ENCODE data around the gene CDK1. TPM values are rescaled to one million over a fixed set of nuclear protein-coding genes. Genes with fewer than 3 reads are reported as not detected.

Gene CDK1
- total RNA-seq, 1 experiment from 2014 or later: 129 TPM

- Histone ChIP-seq H3K4me3 (ENCODE audit: low read length) (no peak overlapping the region), H3K27ac (ENCODE audit: low read length) (no peak overlapping the region), H3K27me3 (ENCODE audit: low read length) (no peaks in the 10 kb centered on the region), H3K9me2 (replicated peaks; ENCODE audit: insufficient read depth, low read length) (no peaks in the 10 kb centered on the region), H3K79me2 (ENCODE audit: low read length) (no peaks in the 10 kb centered on the region), H3K36me3 (ENCODE audit: insufficient read depth, low read length) (no peaks in the 10 kb centered on the region), H3K4me2 (ENCODE audit: low read depth, low read length, poor library complexity, severe bottlenecking) (no peak overlapping the region), H3K9ac (ENCODE audit: low read length) (no peak overlapping the region), H2AFZ (ENCODE audit: low read length) (no peak overlapping the region), H3K9me3 (ENCODE audit: low read length) (no peaks in the 10 kb centered on the region), H4K20me1 (ENCODE audit: insufficient read depth, low read depth, low read length) (no peaks in the 10 kb centered on the region), H3K4me1 (ENCODE audit: low read length) (peaks cover 28% of the 10 kb centered on the region)
- no peak for DNase-seq
These were observed 44.1 kb upstream of the CDK1 start for GRCh38 chr10:60734226-60734625.

GRCh38 chr10:60735244-60735643 is 43.0 kb upstream of the CDK1 start:
- Histone ChIP-seq H3K27me3 (ENCODE audit: low read length) (no peaks in the 10 kb centered on the region), H2AFZ (ENCODE audit: low read length) (no peak overlapping the region), H3K27ac (ENCODE audit: low read length) (no peak overlapping the region), H3K4me2 (ENCODE audit: low read depth, low read length, poor library complexity, severe bottlenecking) (no peak overlapping the region), H3K9ac (ENCODE audit: low read length) (no peak overlapping the region), H3K4me1 (ENCODE audit: low read length) (peaks cover 21% of the 10 kb centered on the region), H3K36me3 (ENCODE audit: insufficient read depth, low read length) (no peaks in the 10 kb centered on the region), H4K20me1 (ENCODE audit: insufficient read depth, low read depth, low read length) (no peaks in the 10 kb centered on the region), H3K9me2 (replicated peaks; ENCODE audit: insufficient read depth, low read length) (no peaks in the 10 kb centered on the region), H3K9me3 (ENCODE audit: low read length) (no peaks in the 10 kb centered on the region), H3K79me2 (ENCODE audit: low read length) (no peaks in the 10 kb centered on the region), H3K4me3 (ENCODE audit: low read length) (no peak overlapping the region)
- no peak for DNase-seq

DNA sequence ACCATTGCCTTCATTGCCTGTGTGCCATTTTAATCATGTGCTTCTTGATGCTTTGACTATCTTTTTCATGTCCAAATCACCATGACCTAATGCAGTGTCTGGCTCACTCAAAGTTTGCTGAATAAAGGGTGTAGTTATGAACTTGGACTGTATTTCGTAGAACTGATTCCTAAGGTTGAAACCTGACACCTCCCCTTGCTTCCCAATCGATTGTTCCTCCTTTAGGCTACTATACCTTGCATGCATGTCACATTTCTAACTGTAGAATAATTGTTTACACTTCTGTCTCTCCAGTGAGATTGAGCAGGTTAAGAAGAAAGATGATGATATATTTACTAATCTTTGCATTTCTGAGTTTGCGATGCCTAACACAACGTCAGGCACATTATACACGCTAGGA is 41.0 kb upstream of the CDK1 start:
- H3K27ac ChIP-seq (ENCODE audit: low read length): no peak overlapping the region
- H3K9me2 ChIP-seq (replicated peaks; ENCODE audit: insufficient read depth, low read length): no peaks in the 10 kb centered on the region

GRCh38 chr10:60739558-60739957 is 38.7 kb upstream of the CDK1 start:
- no peak overlapping the region for H2AFZ ChIP-seq (ENCODE audit: low read length)
- H3K36me3 ChIP-seq (ENCODE audit: insufficient read depth, low read length): no peaks in the 10 kb centered on the region
- H4K20me1 ChIP-seq (ENCODE audit: insufficient read depth, low read depth, low read length): no peaks in the 10 kb centered on the region
- H3K27me3 ChIP-seq (ENCODE audit: low read length): no peaks in the 10 kb centered on the region
- no peak overlapping the region for H3K9ac ChIP-seq (ENCODE audit: low read length)
- no peaks in the 10 kb centered on the region for H3K9me3 ChIP-seq (ENCODE audit: low read length)
- no peaks in the 10 kb centered on the region for H3K79me2 ChIP-seq (ENCODE audit: low read length)
- no peak for DNase-seq
- H3K9me2 ChIP-seq (replicated peaks; ENCODE audit: insufficient read depth, low read length): no peaks in the 10 kb centered on the region
- H3K4me2 ChIP-seq (ENCODE audit: low read depth, low read length, poor library complexity, severe bottlenecking): no peak overlapping the region
- H3K27ac ChIP-seq (ENCODE audit: low read length): no peak overlapping the region
- H3K4me1 ChIP-seq (ENCODE audit: low read length): no peaks in the 10 kb centered on the region
- no peak overlapping the region for H3K4me3 ChIP-seq (ENCODE audit: low read length)

More for the DNA sequence above, 41.0 kb upstream of the CDK1 start:
- Histone ChIP-seq H3K4me1 (ENCODE audit: low read length) (peaks cover 10% of the 10 kb centered on the region), H3K27me3 (ENCODE audit: low read length) (no peaks in the 10 kb centered on the region), H3K79me2 (ENCODE audit: low read length) (no peaks in the 10 kb centered on the region), H3K4me2 (ENCODE audit: low read depth, low read length, poor library complexity, severe bottlenecking) (no peak overlapping the region), H3K9ac (ENCODE audit: low read length) (no peak overlapping the region), H3K36me3 (ENCODE audit: insufficient read depth, low read length) (no peaks in the 10 kb centered on the region), H4K20me1 (ENCODE audit: insufficient read depth, low read depth, low read length) (no peaks in the 10 kb centered on the region), H2AFZ (ENCODE audit: low read length) (no peak overlapping the region), H3K9me3 (ENCODE audit: low read length) (no peaks in the 10 kb centered on the region), H3K4me3 (ENCODE audit: low read length) (no peak overlapping the region)
- DNase-seq: no peak

DNA sequence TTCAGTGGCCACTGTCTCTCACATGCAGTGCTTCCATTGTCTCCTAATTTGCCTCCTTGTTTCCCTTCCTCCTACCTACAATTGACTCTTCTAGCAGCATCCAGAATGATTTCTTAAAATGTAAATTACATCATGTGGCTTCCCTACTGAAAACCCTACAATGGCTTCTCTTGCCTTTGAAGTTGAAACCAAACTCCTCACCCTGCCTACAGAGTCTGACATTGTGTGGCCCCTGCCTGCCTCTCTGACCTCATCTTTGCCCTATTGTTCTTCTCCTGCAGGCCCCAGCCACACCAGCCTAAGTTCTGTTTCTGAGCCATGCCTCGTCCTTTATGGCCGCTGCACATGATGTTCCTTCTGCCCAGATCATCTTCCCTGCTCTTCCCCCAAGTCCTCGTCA is 35.8 kb upstream of the CDK1 start:
- Histone ChIP-seq H3K9ac (ENCODE audit: low read length) (no peak overlapping the region), H3K9me3 (ENCODE audit: low read length) (no peaks in the 10 kb centered on the region), H3K4me2 (ENCODE audit: low read depth, low read length, poor library complexity, severe bottlenecking) (no peak overlapping the region), H3K27ac (ENCODE audit: low read length) (no peak overlapping the region), H3K4me1 (ENCODE audit: low read length) (no peaks in the 10 kb centered on the region), H3K36me3 (ENCODE audit: insufficient read depth, low read length) (no peaks in the 10 kb centered on the region), H3K9me2 (replicated peaks; ENCODE audit: insufficient read depth, low read length) (no peaks in the 10 kb centered on the region), H2AFZ (ENCODE audit: low read length) (no peak overlapping the region), H3K79me2 (ENCODE audit: low read length) (no peaks in the 10 kb centered on the region), H3K27me3 (ENCODE audit: low read length) (no peaks in the 10 kb centered on the region), H3K4me3 (ENCODE audit: low read length) (no peak overlapping the region), H4K20me1 (ENCODE audit: insufficient read depth, low read depth, low read length) (no peaks in the 10 kb centered on the region)
- no peak for DNase-seq

DNA sequence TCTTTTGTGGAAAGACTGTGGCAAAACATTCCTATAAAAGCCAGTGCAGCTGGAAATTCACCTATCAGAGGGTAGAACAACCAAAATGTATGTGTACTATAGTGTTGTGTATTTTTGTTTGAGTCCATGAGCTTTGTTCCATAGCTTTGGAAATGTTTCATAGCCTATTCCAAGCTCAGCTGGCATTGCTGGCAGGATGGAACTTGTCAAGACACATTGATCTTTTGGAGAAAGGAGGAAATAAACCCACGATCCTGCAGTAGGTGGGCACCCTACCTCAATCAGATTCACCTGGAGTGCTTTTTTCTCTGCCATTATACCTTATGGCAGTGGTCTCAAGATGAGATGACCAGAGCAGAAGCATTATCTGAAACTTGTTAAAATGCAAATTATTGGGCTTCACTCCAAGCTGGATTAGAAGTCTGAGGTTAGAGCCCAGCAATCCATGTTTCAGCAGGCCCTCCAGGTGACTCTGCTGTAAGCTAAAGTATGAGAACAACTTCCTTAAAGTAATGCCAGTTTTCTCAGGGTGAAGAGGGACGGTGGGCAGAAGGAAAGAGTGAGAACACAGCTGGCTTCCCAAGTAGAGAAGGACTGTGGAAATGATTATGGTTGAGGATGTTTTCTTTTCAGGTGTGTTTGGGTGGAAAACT is 30.3 kb upstream of the CDK1 start:
- Histone ChIP-seq H3K9me3 (ENCODE audit: low read length) (no peaks in the 10 kb centered on the region), H3K4me1 (ENCODE audit: low read length) (no peaks in the 10 kb centered on the region), H3K36me3 (ENCODE audit: insufficient read depth, low read length) (no peaks in the 10 kb centered on the region), H3K9me2 (replicated peaks; ENCODE audit: insufficient read depth, low read length) (no peaks in the 10 kb centered on the region), H2AFZ (ENCODE audit: low read length) (no peak overlapping the region), H3K27ac (ENCODE audit: low read length) (no peak overlapping the region), H4K20me1 (ENCODE audit: insufficient read depth, low read depth, low read length) (no peaks in the 10 kb centered on the region), H3K4me2 (ENCODE audit: low read depth, low read length, poor library complexity, severe bottlenecking) (no peak overlapping the region), H3K9ac (ENCODE audit: low read length) (no peak overlapping the region), H3K27me3 (ENCODE audit: low read length) (no peaks in the 10 kb centered on the region), H3K79me2 (ENCODE audit: low read length) (no peaks in the 10 kb centered on the region), H3K4me3 (ENCODE audit: low read length) (no peak overlapping the region)
- DNase-seq: no peak

DNA sequence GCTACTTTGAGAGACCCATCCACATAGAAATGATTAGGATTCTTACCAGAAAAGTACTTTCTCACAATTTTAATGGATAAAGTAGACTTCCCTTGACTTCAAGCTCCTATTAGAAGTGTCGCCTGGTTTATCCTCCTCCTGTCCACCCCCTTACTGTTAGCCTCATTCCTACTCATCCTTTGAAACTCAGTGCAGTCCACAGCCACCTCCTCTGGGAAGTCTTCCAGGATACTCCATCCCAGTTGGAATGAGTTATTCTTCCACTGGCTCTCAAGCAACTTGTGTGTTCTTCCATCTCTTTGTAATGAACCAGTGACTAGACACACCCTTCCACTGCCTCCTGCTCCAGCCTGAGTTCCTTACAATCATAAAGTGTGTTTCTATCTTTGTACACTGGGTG is 25.1 kb upstream of the CDK1 start:
- no peaks in the 10 kb centered on the region for H3K79me2 ChIP-seq (ENCODE audit: low read length)
- no peaks in the 10 kb centered on the region for H4K20me1 ChIP-seq (ENCODE audit: insufficient read depth, low read depth, low read length)
- no peak overlapping the region for H3K27ac ChIP-seq (ENCODE audit: low read length)
- no peak overlapping the region for H3K9ac ChIP-seq (ENCODE audit: low read length)
- no peak overlapping the region for H3K4me2 ChIP-seq (ENCODE audit: low read depth, low read length, poor library complexity, severe bottlenecking)
- H3K9me2 ChIP-seq (replicated peaks; ENCODE audit: insufficient read depth, low read length): no peaks in the 10 kb centered on the region
- no peak overlapping the region for H3K4me3 ChIP-seq (ENCODE audit: low read length)
- no peak overlapping the region for H2AFZ ChIP-seq (ENCODE audit: low read length)
- no peaks in the 10 kb centered on the region for H3K27me3 ChIP-seq (ENCODE audit: low read length)
- no peaks in the 10 kb centered on the region for H3K9me3 ChIP-seq (ENCODE audit: low read length)
- H3K36me3 ChIP-seq (ENCODE audit: insufficient read depth, low read length): no peaks in the 10 kb centered on the region
- H3K4me1 ChIP-seq (ENCODE audit: low read length): no peaks in the 10 kb centered on the region
- DNase-seq: no peak

- H3K9me3 ChIP-seq (ENCODE audit: low read length): no peaks in the 10 kb centered on the region
- H3K4me3 ChIP-seq (ENCODE audit: low read length): no peak overlapping the region
- H2AFZ ChIP-seq (ENCODE audit: low read length): no peak overlapping the region
These were observed 24.5 kb upstream of the CDK1 start for GRCh38 chr10:60753817-60754216.

More at GRCh38 chr10:60753817-60754216, 24.5 kb upstream of the CDK1 start:
- no peaks in the 10 kb centered on the region for H3K27me3 ChIP-seq (ENCODE audit: low read length)
- H3K9ac ChIP-seq (ENCODE audit: low read length): no peak overlapping the region
- no peaks in the 10 kb centered on the region for H3K9me2 ChIP-seq (replicated peaks; ENCODE audit: insufficient read depth, low read length)
- H3K4me2 ChIP-seq (ENCODE audit: low read depth, low read length, poor library complexity, severe bottlenecking): no peak overlapping the region
- H3K4me1 ChIP-seq (ENCODE audit: low read length): no peaks in the 10 kb centered on the region
- no peak overlapping the region for H3K27ac ChIP-seq (ENCODE audit: low read length)
- no peaks in the 10 kb centered on the region for H3K36me3 ChIP-seq (ENCODE audit: insufficient read depth, low read length)
- H4K20me1 ChIP-seq (ENCODE audit: insufficient read depth, low read depth, low read length): no peaks in the 10 kb centered on the region
- no peaks in the 10 kb centered on the region for H3K79me2 ChIP-seq (ENCODE audit: low read length)
- no peak for DNase-seq
